Measurements from ENCODE around the gene CFAP57.

DNA sequence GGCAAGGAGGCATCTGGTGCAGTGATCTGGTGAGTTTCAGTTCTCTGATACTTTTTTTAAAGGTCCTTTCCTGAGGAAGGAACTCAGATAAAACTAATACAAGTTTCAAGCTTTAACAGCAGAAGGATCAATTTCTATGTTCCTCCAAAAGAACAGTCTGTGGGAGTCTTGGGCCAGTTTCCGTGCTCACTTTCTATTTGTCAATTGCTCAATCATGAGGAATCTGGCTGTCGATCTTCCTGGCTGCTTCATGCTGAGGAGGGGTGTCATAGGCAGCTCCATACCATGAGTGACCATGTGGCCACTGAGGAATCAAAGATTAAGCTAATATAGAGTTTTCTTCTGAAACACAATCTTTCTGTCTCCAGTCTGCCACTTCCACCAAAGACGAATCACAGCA is 86.2 kb downstream of the CFAP57 start:
- no peak for TF ChIP-seq CTCF (IDR thresholded peaks at IDR 0.05)
- TF ChIP-seq EZH2 (IDR thresholded peaks at IDR 0.05; ENCODE audit: borderline replicate concordance, insufficient read depth, low read depth, low read length, poor library complexity, severe bottlenecking), result no peak
